ENCODE results near the gene ADA.

ADA gene

GRCh38 chr20:44624743-44625271 lies 26.7 kb downstream of the ADA start:
- Histone ChIP-seq H3K4me3 (IDR thresholded peaks at IDR 0.05; ENCODE audit: insufficient read depth, low read depth, low read length) (no peak overlapping the region), H3K27ac (no peak overlapping the region), H3K9ac (no peak overlapping the region), H3K4me2 (no peak overlapping the region), H2AFZ (ENCODE audit: low read depth) (no peak overlapping the region), H4K20me1 (ENCODE audit: insufficient read depth) (no peaks in the 10 kb centered on the region), H3K4me1 (ENCODE audit: low read depth, poor library complexity, severe bottlenecking) (peaks cover 2% of the 10 kb centered on the region), H3K27me3 (ENCODE audit: insufficient read depth, low read depth) (no peaks in the 10 kb centered on the region), H3K79me2 (ENCODE audit: insufficient read depth, low read depth) (no peaks in the 10 kb centered on the region), H3K36me3 (ENCODE audit: insufficient read depth) (peaks cover 9% of the 10 kb centered on the region; the same call in 1 of the 2 replicates)
- no peak for TF ChIP-seq CTCF (conservative IDR thresholded peaks at IDR 0.05; ENCODE audit: low read depth, low read length)

- Histone ChIP-seq H3K4me2 (no peak overlapping the region), H4K20me1 (ENCODE audit: insufficient read depth) (no peaks in the 10 kb centered on the region), H3K9ac (no peak overlapping the region), H3K79me2 (ENCODE audit: insufficient read depth, low read depth) (no peaks in the 10 kb centered on the region), H2AFZ (ENCODE audit: low read depth) (no peak overlapping the region), H3K4me3 (IDR thresholded peaks at IDR 0.05; ENCODE audit: insufficient read depth, low read depth, low read length) (no peak overlapping the region), H3K27me3 (ENCODE audit: insufficient read depth, low read depth) (no peaks in the 10 kb centered on the region), H3K27ac (no peak overlapping the region), H3K36me3 (ENCODE audit: insufficient read depth) (peaks cover 9% of the 10 kb centered on the region; the same call in 1 of the 2 replicates), H3K4me1 (ENCODE audit: low read depth, poor library complexity, severe bottlenecking) (peaks cover 9% of the 10 kb centered on the region)
- TF ChIP-seq CTCF (conservative IDR thresholded peaks at IDR 0.05; ENCODE audit: low read depth, low read length) = no peak
Measured at GRCh38 chr20:44624152-44624551, 27.3 kb downstream of the ADA start.

GRCh38 chr20:44622501-44623270 lies 28.8 kb downstream of the ADA start:
- no peak overlapping the region for H3K9ac ChIP-seq
- no peaks in the 10 kb centered on the region for H3K79me2 ChIP-seq (ENCODE audit: insufficient read depth, low read depth)

GRCh38 chr20:44621939-44622338 lies 29.6 kb downstream of the ADA start:
- Histone ChIP-seq H3K4me2 (no peak overlapping the region), H2AFZ (ENCODE audit: low read depth) (no peak overlapping the region), H3K79me2 (ENCODE audit: insufficient read depth, low read depth) (no peaks in the 10 kb centered on the region), H3K36me3 (ENCODE audit: insufficient read depth) (peaks cover 5% of the 10 kb centered on the region; the same call in 1 of the 2 replicates), H3K4me3 (IDR thresholded peaks at IDR 0.05; ENCODE audit: insufficient read depth, low read depth, low read length) (no peak overlapping the region), H3K27me3 (ENCODE audit: insufficient read depth, low read depth) (no peaks in the 10 kb centered on the region), H3K9ac (no peak overlapping the region), H3K27ac (no peak overlapping the region), H3K4me1 (ENCODE audit: low read depth, poor library complexity, severe bottlenecking) (peaks cover 22% of the 10 kb centered on the region), H4K20me1 (ENCODE audit: insufficient read depth) (no peaks in the 10 kb centered on the region)
- no peak for TF ChIP-seq CTCF (conservative IDR thresholded peaks at IDR 0.05; ENCODE audit: low read depth, low read length)

More at GRCh38 chr20:44622501-44623270, 28.8 kb downstream of the ADA start:
- no peaks in the 10 kb centered on the region for H4K20me1 ChIP-seq (ENCODE audit: insufficient read depth)
- H3K4me3 ChIP-seq (IDR thresholded peaks at IDR 0.05; ENCODE audit: insufficient read depth, low read depth, low read length) = no peak overlapping the region
- peaks cover 22% of the 10 kb centered on the region for H3K4me1 ChIP-seq (ENCODE audit: low read depth, poor library complexity, severe bottlenecking)
- no peak for TF ChIP-seq CTCF (conservative IDR thresholded peaks at IDR 0.05; ENCODE audit: low read depth, low read length)
- H3K4me2 ChIP-seq = no peak overlapping the region
- H2AFZ ChIP-seq (ENCODE audit: low read depth) = no peak overlapping the region
- peaks cover 5% of the 10 kb centered on the region; the same call in 1 of the 2 replicates for H3K36me3 ChIP-seq (ENCODE audit: insufficient read depth)
- no peak overlapping the region for H3K27ac ChIP-seq
- no peaks in the 10 kb centered on the region for H3K27me3 ChIP-seq (ENCODE audit: insufficient read depth, low read depth)

All from KMS-11 (cell line).